Measurements from ENCODE around the gene TMEM86B. TPM values are rescaled to one million over a fixed set of nuclear protein-coding genes. Genes with fewer than 3 reads are reported as not detected.

Gene TMEM86B
- total RNA-seq, 1 experiment from 2014 or later: 21.2 TPM

GRCh38 chr19:55209693-55210472 is 18.7 kb downstream of the TMEM86B start:
- no peaks in the 10 kb centered on the region for H3K9me3 Mint-ChIP-seq (ENCODE audit: unreplicated experiment)
- no peak for TF ChIP-seq CTCF (IDR thresholded peaks at IDR 0.05; ENCODE audit: insufficient read depth in 1 of 2, low read depth in 1 of 2, low read length in 1 of 2, severe bottlenecking in 1 of 2, unreplicated experiment in 1 of 2)
- ChIA-PET CTCF (interaction anchor here (0.9 to 1.3 kb wide), 3 partner anchors 44 to 423 kb away, joined by 3 to 5 read pairs (median 3); partner anchors contain the start of gene TMEM238), POLR2A (no interaction called here)
- Histone ChIP-seq H3K4me1 (peaks cover 26% of the 10 kb centered on the region), H3K36me3 (ENCODE audit: control insufficient read depth, insufficient read depth, low read length) (no peaks in the 10 kb centered on the region), H3K27me3 (replicated peaks; ENCODE audit: control insufficient read depth, insufficient read depth, low read length) (no peaks in the 10 kb centered on the region), H3K4me3 (ENCODE audit: low read depth, low read length) (no peak overlapping the region), H3K9me3 (no peaks in the 10 kb centered on the region)
- intact Hi-C loops (cut with micrococcal nuclease; ENCODE audit: unreplicated experiment): loop anchor here (5.0 kb wide), 1 partner anchor 38 kb away; no protein-coding TSS in a partner anchor
- H3K36me3 Mint-ChIP-seq (ENCODE audit: insufficient read depth, unreplicated experiment): peaks cover 6% of the 10 kb centered on the region
- H3K4me1 Mint-ChIP-seq (ENCODE audit: low read depth, unreplicated experiment): peaks cover 19% of the 10 kb centered on the region
- no TSS peak for BruUV-seq (replicated peaks)
- no peaks in the 10 kb centered on the region for H3K27me3 Mint-ChIP-seq (ENCODE audit: insufficient read depth, unreplicated experiment)
- DNase-seq: no peak
- H3K4me3 Mint-ChIP-seq (ENCODE audit: unreplicated experiment): peak overlapping the region; percentile 4
- H3K27ac Mint-ChIP-seq (ENCODE audit: unreplicated experiment): peak overlapping the region; percentile 36

- peak within 1 kb of the TSS; percentile 4 for H3K4me3 Mint-ChIP-seq (ENCODE audit: unreplicated experiment)
- ChIA-PET POLR2A (interaction anchor here (0.6 kb wide), 1 partner anchor 209 kb away, joined by 3 read pairs; no protein-coding TSS in a partner anchor), CTCF (interaction anchor here (0.9 to 1.3 kb wide), 4 partner anchors 44 to 424 kb away, joined by 3 to 5 read pairs (median 3); partner anchors contain the start of genes HSPBP1 and TMEM238)
- H3K27me3 Mint-ChIP-seq (ENCODE audit: insufficient read depth, unreplicated experiment): no peaks in the 10 kb centered on the region
- H3K36me3 Mint-ChIP-seq (ENCODE audit: insufficient read depth, unreplicated experiment): peaks cover 6% of the 10 kb centered on the region
- no peak for TF ChIP-seq CTCF (IDR thresholded peaks at IDR 0.05; ENCODE audit: insufficient read depth in 1 of 2, low read depth in 1 of 2, low read length in 1 of 2, severe bottlenecking in 1 of 2, unreplicated experiment in 1 of 2)
- no TSS peak for BruUV-seq (replicated peaks)
- H3K4me1 Mint-ChIP-seq (ENCODE audit: low read depth, unreplicated experiment): peaks cover 19% of the 10 kb centered on the region
- H3K4me1 ChIP-seq: peaks cover 26% of the 10 kb centered on the region
- H3K9me3 ChIP-seq: no peaks in the 10 kb centered on the region
- intact Hi-C loops (cut with micrococcal nuclease; ENCODE audit: unreplicated experiment): loop anchor here (5.0 kb wide), 1 partner anchor 37 kb away; no protein-coding TSS in a partner anchor
- no peak within 1 kb of the TSS for H3K4me3 ChIP-seq (ENCODE audit: low read depth, low read length)
- H3K27ac Mint-ChIP-seq (ENCODE audit: unreplicated experiment): peak within 1 kb of the TSS; percentile 36
- no peak for DNase-seq
- H3K27me3 ChIP-seq (replicated peaks; ENCODE audit: control insufficient read depth, insufficient read depth, low read length): no peaks in the 10 kb centered on the region
- no peaks in the 10 kb centered on the region for H3K36me3 ChIP-seq (ENCODE audit: control insufficient read depth, insufficient read depth, low read length)
- H3K9me3 Mint-ChIP-seq (ENCODE audit: unreplicated experiment): no peaks in the 10 kb centered on the region
Measured at GRCh38 chr19:55208880-55209692, 19.5 kb downstream of the TMEM86B start, which contains the start of gene PTPRH. PTPRH (minus strand) TSS chr19:55209501; CDS start chr19:55209433, 68 bp downstream.

Data from Caco-2 (cell line).